HepG2 (cell line): ENCODE results near the gene BRMS1.
A peak's percentile ranks its signal among the peaks of the same experiment; 100 is the strongest.

Source experiments
- CTCF ChIP-seq: sonication (generic); formaldehyde crosslinking; IDR thresholded peaks from 2 replicates; pipeline ENCODE4 v1.5.0; 2020; ENCODE audit warnings: mild to moderate bottlenecking, missing genetic modification reagents, moderate library complexity
- EZH2 ChIP-seq: conservative IDR thresholded peaks from 2 replicates; pipeline ENCODE4 v1.6.1; 2012; ENCODE audit warnings: mild to moderate bottlenecking, low read depth, low read length, moderate library complexity
- HDAC6 ChIP-seq: fragments of 200-600 bp; sonication (generic); IDR thresholded peaks from 2 replicates; pipeline ENCODE4 v1.7.0; 2017; ENCODE audit warnings: mild to moderate bottlenecking, antibody characterized with exemption, low read length, low read depth
- HMGXB4 ChIP-seq, 2 experiments: sonication (generic) in 1 of 2; formaldehyde crosslinking in 1 of 2; IDR thresholded peaks; 2 replicates each; pipeline versions ENCODE4 v1.4.0 to v1.6.1; 2018 to 2020; ENCODE audit warnings: missing genetic modification reagents in 2 of 2, borderline replicate concordance in 1 of 2, low read depth in 1 of 2, mild to moderate bottlenecking in 1 of 2, missing biosample characterization in 1 of 2
- POLR2AphosphoS2 ChIP-seq: IDR thresholded peaks from 2 replicates; pipeline ENCODE4 v1.6.1; 2011; ENCODE audit warnings: low read depth, low read length, improper control_type of control experiment
- POLR2AphosphoS5 ChIP-seq: IDR thresholded peaks from 2 replicates; pipeline ENCODE4 v1.6.1; 2012; ENCODE audit warnings: low read depth, low read length
- SMAD3 ChIP-seq: sonication (generic); formaldehyde crosslinking; IDR thresholded peaks from 2 replicates; pipeline ENCODE4 v1.4.0; 2020; ENCODE audit warnings: missing genetic modification reagents
- ZBTB26 ChIP-seq: IDR thresholded peaks from 2 replicates; pipeline ENCODE4 v1.6.1; 2016; ENCODE audit warnings: missing compliant biosample characterization, missing genetic modification reagents, borderline replicate concordance
- ZNF660 ChIP-seq: sonication (generic); formaldehyde crosslinking; IDR thresholded peaks from 2 replicates; pipeline ENCODE4 v1.5.1; 2020; ENCODE audit warnings: mild to moderate bottlenecking, low read depth, missing genetic modification reagents, borderline replicate concordance

GRCh38 chr11:66289548-66290329, 55.2 kb downstream of the BRMS1 start:
- TF ChIP-seq ZNF660 (CRISPR knock-in tag) (no peak), POLR2AphosphoS5 (no peak), ZBTB26 (CRISPR knock-in tag) (peak; percentile 53; the same call in 1 of the 2 replicates), CTCF (no peak), EZH2 (no peak), SMAD3 (peak; percentile 20; the same call in 1 of the 2 replicates), HMGXB4 (CRISPR knock-in tag; IDR thresholded peaks at IDR 0.05; ENCODE audit: borderline replicate concordance in 1 of 2, low read depth in 1 of 2) (peak in 1 of 2 experiments; percentile 47; a peak in 2 of 4 replicates), HDAC6 (no peak), POLR2AphosphoS2 (no peak)
